ENCODE measurements around the gene LYRM4.

LYRM4 gene

GRCh38 chr6:5124526-5124925 is 136.2 kb downstream of the LYRM4 start:
- no peaks in the 10 kb centered on the region for H3K79me2 ChIP-seq (ENCODE audit: low read length)
- no peak overlapping the region for H2AFZ ChIP-seq (ENCODE audit: low read depth, low read length)
- no peaks in the 10 kb centered on the region for H3K9me3 ChIP-seq (ENCODE audit: insufficient read depth, low read length)
- H3K4me1 ChIP-seq (ENCODE audit: low read length) = no peaks in the 10 kb centered on the region
- no peak overlapping the region for H3K27ac ChIP-seq (ENCODE audit: low read length)
- no peaks in the 10 kb centered on the region for H3K36me3 ChIP-seq (replicated peaks; ENCODE audit: low read depth, low read length)
- no peak overlapping the region for H3K4me3 ChIP-seq (ENCODE audit: low read length)
- no peaks in the 10 kb centered on the region for H4K20me1 ChIP-seq (ENCODE audit: insufficient read depth, low read length)
- no peak overlapping the region for H3K4me2 ChIP-seq (ENCODE audit: low read length)
- no peaks in the 10 kb centered on the region for H3K27me3 ChIP-seq (ENCODE audit: low read depth, low read length)
- TF ChIP-seq EZH2phosphoT487 (IDR thresholded peaks at IDR 0.05; ENCODE audit: low read depth) = no peak
- no peak for TF ChIP-seq CTCF (IDR thresholded peaks at IDR 0.05; ENCODE audit: low read depth, low read length)
- H3K9ac ChIP-seq (ENCODE audit: low read length) = no peak overlapping the region

- no peak for TF ChIP-seq CTCF (IDR thresholded peaks at IDR 0.05; ENCODE audit: low read depth, low read length)
- no peaks in the 10 kb centered on the region for H3K9me3 ChIP-seq (ENCODE audit: insufficient read depth, low read length)
- no peak overlapping the region for H2AFZ ChIP-seq (ENCODE audit: low read depth, low read length)
- H3K79me2 ChIP-seq (ENCODE audit: low read length) = no peaks in the 10 kb centered on the region
- no peaks in the 10 kb centered on the region for H3K4me1 ChIP-seq (ENCODE audit: low read length)
- no peaks in the 10 kb centered on the region for H3K27me3 ChIP-seq (ENCODE audit: low read depth, low read length)
- H4K20me1 ChIP-seq (ENCODE audit: insufficient read depth, low read length) = no peaks in the 10 kb centered on the region
- H3K9ac ChIP-seq (ENCODE audit: low read length) = no peak overlapping the region
- H3K4me2 ChIP-seq (ENCODE audit: low read length) = no peak overlapping the region
- no peak overlapping the region for H3K4me3 ChIP-seq (ENCODE audit: low read length)
- H3K27ac ChIP-seq (ENCODE audit: low read length) = no peak overlapping the region
- H3K36me3 ChIP-seq (replicated peaks; ENCODE audit: low read depth, low read length) = no peaks in the 10 kb centered on the region
These were observed 137.2 kb downstream of the LYRM4 start for GRCh38 chr6:5123296-5124143.

- Histone ChIP-seq H3K27ac (ENCODE audit: low read length) (no peak overlapping the region), H3K4me1 (ENCODE audit: low read length) (no peaks in the 10 kb centered on the region), H3K9me3 (ENCODE audit: insufficient read depth, low read length) (no peaks in the 10 kb centered on the region), H4K20me1 (ENCODE audit: insufficient read depth, low read length) (no peaks in the 10 kb centered on the region), H3K79me2 (ENCODE audit: low read length) (no peaks in the 10 kb centered on the region), H3K4me2 (ENCODE audit: low read length) (no peak overlapping the region), H3K27me3 (ENCODE audit: low read depth, low read length) (no peaks in the 10 kb centered on the region), H3K4me3 (ENCODE audit: low read length) (no peak overlapping the region), H3K36me3 (replicated peaks; ENCODE audit: low read depth, low read length) (no peaks in the 10 kb centered on the region), H3K9ac (ENCODE audit: low read length) (no peak overlapping the region), H2AFZ (ENCODE audit: low read depth, low read length) (no peak overlapping the region)
- TF ChIP-seq EZH2phosphoT487 (IDR thresholded peaks at IDR 0.05; ENCODE audit: low read depth) = no peak
- no peak for TF ChIP-seq CTCF (IDR thresholded peaks at IDR 0.05; ENCODE audit: low read depth, low read length)
These were observed 138.1 kb downstream of the LYRM4 start for GRCh38 chr6:5122504-5123112.

- Histone ChIP-seq H3K27ac (ENCODE audit: low read length) (no peak overlapping the region), H3K4me2 (ENCODE audit: low read length) (no peak overlapping the region), H2AFZ (ENCODE audit: low read depth, low read length) (no peak overlapping the region), H3K4me1 (ENCODE audit: low read length) (no peaks in the 10 kb centered on the region), H3K27me3 (ENCODE audit: low read depth, low read length) (no peaks in the 10 kb centered on the region), H3K9ac (ENCODE audit: low read length) (no peak overlapping the region), H4K20me1 (ENCODE audit: insufficient read depth, low read length) (no peaks in the 10 kb centered on the region), H3K4me3 (ENCODE audit: low read length) (no peak overlapping the region), H3K36me3 (replicated peaks; ENCODE audit: low read depth, low read length) (no peaks in the 10 kb centered on the region), H3K79me2 (ENCODE audit: low read length) (no peaks in the 10 kb centered on the region), H3K9me3 (ENCODE audit: insufficient read depth, low read length) (no peaks in the 10 kb centered on the region)
- TF ChIP-seq CTCF (IDR thresholded peaks at IDR 0.05; ENCODE audit: low read depth, low read length) (no peak), EZH2phosphoT487 (IDR thresholded peaks at IDR 0.05; ENCODE audit: low read depth) (no peak)
These were observed 138.8 kb downstream of the LYRM4 start for GRCh38 chr6:5121956-5122355.
